Measurements from ENCODE around the gene CNIH3.

Gene CNIH3

DNA sequence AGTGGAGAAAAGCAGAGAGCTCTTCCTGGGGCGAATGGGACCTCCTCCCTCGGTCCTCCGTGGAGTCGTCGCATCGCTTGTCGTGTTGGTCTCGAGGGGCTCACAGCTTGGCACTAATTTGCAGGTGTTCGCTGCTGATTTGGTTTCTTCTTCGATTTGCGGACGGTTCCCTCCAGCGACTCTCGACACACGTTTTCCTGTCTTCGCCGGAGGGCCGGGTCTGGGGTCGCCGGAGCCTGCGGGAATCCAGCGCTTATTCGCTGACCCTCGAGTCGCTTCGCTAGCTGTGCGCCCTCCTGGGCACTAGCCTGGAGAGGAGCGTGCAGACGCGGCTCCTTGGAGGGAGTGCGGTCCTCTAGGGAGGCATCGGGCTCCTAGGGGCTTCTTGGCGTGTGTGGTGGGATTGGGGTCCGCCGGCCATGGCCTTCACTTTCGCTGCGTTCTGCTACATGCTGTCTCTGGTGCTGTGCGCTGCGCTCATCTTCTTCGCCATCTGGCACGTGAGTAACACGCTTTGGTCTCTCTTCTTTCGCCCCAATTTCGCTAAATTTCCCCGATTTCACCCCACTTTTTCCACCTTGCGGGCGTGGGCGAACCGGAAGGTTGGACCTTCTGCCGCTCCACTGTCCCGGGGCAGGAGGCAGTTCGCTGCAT, 766 bp downstream of the CNIH3 start:
- DNase-seq, result no peak

DNA sequence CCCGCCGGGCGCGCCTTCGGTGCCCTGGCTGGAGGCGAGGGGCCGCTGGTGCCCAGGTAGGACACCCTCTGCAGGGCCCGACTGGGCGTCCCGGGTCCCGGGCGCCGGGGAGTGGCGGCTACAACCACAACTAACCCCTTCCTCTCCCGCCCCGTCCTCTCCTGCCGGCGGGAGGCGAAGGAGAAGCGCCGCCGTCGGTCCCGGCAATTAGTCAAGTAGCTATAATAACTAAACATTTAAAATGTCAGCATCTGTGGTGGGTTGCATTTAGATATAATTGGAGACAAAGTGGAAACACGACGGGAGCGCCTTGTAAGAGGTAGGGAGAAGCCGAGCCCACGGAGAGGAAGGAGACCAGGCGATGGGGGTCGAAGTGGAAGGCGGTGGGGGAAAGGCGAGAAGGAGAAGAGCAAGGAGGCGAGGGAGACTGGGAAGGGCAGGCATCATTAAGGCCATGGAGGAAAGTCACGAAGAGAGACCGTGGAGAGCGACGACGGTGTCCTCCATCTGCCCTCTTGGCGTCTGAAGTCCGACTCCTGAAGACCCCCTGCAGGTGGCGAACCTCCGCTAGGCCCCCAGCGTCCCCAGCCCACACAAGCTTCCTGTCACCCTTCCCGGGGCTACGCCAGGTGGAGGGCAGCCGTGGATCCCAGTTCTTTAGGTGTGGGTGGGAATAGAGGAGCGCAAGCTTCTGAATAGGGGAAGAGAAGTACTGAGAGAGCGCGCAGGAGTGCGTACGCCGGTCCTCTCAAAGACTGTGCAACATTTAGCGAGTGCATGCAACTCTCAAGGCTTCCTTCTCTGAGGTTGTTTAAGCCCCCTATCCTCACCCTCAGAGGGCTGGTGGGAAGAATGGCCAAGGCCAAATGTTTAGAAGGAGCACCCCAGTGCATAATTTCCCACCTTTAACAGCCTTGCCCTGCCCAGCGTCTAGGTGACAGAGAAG, 1.6 kb downstream of the CNIH3 start:
- no peak for DNase-seq

DNA sequence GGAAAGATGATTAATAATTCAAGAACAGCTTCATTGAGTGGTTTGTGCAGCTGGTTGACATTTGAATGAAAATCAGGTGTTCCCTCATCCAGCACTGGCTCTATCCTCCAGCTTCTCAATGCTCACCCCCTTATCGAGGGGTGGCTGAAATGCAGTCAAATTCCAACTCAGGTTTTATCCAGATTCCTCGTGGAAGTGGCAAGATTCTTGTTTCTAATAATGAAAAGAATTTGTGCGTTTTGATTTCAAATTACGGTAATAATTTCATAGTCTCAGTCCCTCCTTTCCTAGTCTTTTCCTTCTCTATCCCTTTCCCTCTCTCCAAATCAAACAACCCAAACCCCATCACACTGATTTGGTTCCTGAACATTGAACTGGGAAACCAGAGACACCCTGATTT, 3.1 kb downstream of the CNIH3 start:
- DNase-seq, result no peak

DNA sequence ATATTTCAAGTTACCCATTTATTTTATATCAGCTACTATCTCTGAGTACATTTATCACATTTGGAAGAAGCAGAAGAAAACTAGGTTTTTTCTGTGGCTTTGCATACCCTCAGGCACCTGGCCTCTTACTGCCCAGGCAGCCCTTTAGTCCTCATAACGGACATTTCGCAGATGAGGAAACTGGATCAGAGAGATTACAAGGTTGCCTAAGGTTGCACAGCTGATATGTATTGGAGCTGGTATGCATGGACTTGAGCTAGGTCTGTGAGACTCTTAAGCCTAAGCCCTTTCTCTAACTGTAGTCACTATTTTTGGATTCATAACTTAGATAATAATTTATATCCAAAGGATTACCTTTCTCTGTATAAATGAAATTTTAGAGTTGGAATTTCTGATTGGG, 4.0 kb downstream of the CNIH3 start:
- DNase-seq, result no peak

DNA sequence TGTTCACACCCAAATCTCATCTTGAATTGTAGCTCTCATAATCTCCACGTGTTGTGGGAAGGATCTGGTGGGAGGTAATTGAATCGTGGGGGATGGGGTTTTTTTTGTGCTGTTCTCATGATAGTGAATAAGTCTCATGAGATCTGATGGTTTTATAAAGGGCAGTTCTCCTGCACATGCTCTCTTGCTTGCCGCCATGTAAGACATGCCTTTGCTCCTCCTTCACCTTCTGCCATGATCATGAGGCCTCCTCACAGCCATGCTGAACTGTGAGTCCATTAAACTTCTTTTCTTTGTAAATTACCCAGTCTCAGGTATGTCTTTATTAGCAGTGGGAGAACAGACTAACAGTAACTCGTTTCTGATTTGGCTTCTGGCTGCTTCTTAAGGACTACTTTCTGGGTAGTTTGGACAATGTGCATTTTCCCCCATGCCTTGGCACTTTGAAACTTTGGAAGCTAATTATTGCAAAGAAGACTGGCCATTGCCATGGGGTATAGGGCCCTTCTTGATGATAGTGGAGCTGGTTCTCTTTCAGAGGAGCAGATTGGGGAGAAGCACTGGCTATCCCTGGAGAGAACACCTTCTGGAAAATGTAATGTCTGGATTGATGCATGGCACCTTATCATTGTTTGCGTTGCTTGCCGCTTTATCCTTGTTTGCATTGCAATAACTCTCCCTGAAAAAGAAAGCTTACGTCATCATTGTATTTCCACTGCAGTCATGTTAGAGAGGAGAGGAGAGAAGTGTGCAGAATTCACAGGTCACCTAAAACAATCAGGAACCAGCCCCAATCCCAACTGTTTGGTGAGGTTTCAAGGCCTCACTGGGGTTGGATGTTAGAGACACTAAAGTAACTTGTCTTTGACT, 5.9 kb downstream of the CNIH3 start:
- DNase-seq, result no peak

DNA sequence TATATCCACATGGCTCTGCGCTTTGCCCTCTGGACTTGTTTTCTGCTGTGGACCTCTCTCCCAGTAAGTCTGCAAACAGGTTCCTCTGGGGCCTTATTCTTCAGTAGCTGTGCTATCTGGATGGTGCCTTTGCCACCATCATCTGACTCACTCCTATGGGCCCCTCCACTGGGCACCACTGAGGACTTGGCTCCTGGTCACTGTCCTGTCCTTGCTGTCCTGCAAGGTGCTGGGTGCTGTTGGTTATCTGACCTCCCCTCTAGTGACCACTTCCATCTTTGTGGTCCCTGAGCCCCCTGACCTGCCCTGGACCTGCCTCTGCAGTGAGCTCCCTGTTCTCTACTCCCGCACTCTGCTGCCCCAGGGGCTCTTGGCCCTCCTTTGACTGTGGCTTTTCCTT, 6.7 kb downstream of the CNIH3 start:
- no peak for DNase-seq

DNA sequence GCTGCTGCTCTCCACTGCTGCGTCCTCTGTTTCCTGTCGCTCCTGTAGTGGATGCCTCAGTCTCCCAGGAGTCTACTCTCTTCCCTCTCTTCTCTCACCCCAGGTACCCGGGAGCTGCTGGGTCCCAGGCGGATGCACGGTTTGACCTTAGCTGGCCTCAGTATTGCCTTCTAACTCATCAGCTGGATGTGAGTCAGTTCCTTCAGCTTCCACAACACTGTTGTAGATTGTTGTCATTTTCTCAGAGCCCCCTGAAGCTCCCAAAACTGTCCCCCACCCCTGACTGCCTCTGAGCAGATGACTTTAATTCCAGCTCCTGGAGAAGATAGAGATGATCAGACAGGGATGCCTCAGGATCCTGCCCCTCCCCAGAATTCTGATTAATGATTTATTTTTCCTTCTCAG, 7.2 kb downstream of the CNIH3 start:
- no peak for DNase-seq

DNA sequence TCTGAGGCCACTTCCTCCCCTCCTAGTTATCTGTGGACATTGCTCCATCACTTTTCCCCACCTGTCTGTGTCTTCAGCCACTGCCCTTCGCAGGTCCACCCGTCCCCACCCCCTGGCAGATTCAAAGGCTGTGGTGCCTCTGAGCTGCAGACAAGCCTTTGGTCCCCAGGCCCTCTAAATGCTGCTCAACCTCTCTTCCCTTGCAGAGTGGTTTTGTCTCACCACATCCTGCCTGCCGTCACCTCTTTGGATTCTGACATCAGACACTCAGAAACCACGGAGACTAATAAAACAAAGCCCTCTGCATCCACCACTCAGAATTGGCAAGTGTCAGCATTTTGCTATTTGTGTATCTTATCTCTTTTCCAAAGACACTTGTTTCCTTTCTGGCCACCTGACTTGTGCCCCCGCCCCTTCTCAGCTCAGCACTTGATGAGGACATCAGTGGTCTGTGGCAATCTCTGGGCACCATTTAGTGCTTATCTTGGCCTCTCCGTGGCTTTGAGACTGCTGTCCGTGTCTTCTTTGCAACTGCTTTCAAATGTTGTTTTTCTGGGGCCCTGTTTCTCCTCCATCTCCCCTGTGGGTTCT, 7.7 kb downstream of the CNIH3 start:
- peak; percentile 59 for DNase-seq

DNA sequence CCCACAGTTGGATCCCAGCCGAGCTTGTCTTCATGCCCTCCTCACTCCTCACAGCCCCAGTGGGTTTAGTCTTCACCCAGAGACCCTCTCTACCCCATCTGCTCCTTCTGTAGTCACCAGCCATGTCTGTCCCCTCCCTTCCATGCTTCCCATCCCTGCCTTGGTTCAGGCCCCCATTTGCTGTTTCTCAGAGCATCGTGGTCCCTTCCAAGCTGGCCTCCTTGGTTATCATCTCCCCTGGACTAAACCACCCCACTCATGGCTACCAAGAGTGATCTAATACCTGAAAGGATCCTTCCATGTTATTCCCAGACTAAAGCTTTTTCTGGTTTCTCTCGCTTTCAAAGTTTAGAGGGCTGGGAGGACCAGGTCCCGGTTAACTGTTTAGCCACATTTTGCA, 8.3 kb downstream of the CNIH3 start:
- no peak for DNase-seq

DNA sequence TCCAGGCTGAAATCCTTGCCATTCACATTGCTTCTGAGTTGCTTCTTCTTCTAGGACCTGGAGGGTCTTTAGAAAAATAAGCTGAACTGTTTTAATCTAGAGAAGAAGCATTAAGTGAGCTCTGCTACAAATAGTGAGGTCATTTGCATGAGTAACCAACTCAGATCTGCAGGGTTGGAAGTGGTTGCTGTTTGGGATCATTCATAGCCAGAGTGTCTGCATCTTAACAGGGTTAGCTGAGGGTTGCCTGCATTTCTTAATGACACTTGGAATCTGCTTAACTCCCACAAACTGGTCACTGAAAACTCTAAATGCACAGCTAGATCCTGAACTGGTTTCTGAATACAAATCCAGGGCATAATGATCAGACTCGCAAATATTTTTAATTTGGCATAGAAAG, 9.9 kb downstream of the CNIH3 start:
- DNase-seq, result no peak

DNA sequence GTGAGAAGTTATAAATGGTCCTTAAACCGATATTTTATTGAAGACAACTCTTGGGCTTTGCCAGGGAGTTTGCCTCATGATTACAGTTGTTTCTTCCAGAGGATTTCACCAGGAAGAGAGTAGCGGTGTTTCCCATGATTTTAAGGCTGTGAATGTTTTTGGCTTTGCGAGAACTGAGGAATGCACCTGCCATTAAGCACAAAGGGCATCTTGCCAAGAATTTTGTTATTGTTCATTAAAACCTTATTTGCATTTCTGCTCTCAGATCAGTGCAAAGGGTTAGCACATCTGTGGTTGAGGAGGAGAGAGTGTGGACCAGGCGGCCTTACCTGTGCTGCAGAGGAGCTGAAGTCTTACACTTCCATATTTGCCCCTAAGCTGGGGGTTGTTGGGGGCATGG, 13.8 kb downstream of the CNIH3 start:
- no peak for DNase-seq

DNA sequence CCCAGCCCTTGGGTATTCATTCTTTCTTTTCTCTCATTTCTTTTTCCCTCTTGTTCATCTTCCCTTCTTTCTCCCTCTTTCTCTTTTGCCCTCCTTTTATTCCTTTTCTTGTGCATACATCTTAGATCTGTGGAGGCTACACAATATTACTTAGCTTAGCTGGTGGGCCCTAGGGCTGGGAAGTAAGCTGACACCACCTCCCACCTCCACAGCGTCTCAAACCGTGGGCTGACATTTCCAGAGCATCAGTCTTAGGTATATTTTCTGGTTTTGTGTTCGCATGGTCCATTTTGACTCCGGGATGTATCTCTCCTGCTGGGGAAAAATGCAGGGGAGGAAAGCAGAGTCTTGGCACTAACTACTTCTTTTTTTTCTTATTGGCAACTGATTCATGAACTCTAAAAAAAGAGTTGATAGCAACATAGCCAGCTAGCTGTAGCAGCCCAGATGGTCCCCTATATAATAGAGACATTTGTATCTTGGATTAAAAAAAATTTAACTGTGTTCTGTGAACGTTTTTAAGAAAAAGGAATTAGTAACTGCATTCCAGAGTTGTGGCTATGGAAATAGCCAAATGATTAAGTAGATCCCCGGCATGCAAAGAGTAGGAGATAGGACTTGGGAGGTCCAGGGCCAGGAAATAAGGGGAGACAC, 15.5 kb downstream of the CNIH3 start:
- no peak for DNase-seq

DNA sequence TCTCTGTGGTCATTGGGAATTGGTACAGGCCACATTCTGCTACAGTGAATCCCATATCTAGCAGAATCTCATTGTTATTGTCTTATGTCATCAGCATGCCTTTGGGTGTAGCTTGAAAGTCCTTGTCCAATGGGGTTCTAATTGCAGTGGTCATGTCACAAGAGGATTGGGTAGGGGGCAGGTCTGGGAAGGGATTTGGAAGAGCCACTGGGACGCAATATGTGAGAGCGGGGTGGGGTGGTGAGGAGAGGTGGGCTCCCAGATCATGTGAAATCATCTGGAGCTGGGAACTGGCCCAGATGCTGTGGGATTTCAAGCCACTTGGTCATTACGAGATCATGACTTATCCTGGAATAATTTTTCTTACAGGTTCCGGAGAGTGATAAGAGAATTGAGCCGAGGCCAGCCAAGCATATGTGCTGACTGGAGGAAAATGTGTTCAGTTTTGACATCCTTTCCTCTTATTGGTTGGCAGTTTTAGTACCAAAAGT, 16.3 kb downstream of the CNIH3 start:
- no peak for DNase-seq

DNA sequence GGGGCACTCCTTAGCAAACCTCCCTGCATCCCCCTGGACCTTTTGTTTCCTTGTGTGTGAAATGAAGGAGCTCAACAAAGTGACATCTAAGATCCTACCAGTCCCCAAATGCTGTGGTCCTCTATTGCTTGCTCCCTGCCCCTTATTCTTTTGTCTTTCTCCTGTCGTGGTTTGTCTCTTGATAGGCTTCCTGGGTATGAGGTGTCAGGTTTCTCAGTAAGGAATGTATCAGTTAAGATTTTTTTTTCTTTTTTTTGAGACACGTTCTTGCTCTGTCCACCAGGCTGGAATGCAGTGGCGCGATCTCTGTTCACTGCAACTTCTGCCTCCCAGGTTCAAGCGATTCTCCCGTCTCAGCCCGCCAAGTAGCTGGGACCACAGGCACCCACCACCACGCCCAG, 16.8 kb downstream of the CNIH3 start:
- no peak for DNase-seq

DNA sequence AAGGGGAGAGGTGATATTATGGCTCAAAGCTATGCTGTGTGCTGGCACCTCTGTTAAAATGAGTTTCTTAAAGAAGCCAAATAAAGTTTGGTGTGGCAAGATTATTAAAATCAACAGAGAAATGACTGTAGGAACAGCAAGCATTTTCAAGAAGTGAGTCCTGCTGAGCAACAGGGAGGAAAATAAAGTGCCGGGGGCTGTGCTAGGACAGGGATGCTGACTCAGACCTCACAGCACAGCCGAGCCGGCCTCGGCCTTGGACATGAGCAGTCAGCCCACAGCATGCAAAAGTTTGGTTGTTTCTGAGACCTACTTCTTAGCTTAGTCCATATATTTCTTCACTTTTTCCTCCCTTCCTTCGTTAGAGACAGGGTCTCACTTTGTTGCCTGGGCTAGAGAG, 19.2 kb downstream of the CNIH3 start:
- DNase-seq, result no peak

DNA sequence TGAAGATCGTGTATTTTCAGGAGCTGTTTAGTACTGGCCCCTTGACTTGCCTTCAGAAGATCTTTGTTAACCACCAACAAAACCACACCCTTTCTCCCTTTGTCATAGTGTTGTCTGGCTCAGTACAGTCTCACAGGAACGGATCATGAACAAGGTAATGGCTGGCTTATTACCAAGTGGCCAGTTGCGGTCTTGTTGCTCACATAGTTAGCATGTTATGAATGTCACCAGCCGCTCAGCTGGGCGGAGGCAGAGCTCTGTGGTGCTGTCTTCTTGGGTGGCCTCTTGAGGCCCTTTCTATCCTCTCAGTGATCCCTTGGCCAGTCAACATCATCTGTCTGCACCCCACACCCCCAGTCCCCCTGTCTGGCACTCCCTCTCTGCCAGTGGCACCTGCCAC, 21.4 kb downstream of the CNIH3 start:
- DNase-seq, result no peak

DNA sequence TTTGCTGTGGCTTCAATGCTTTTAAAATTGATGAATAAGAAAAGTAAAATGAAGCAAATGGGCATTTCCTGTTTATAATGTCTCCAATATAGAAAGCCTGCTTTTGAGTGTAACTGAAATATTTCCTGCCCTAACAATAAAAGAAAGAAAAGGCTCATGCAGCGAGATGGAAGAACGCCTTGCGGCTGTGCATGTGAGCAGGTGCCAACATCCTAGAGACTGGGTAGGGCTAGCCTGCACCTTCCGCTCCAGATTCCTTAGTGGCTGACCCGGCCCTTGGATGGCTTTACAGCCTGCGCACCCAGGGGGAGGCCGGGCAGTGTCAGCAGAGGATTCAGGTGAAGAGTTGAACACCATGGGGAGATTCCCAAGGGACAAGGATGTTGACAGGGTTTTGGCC, 21.8 kb downstream of the CNIH3 start:
- no peak for DNase-seq

DNA sequence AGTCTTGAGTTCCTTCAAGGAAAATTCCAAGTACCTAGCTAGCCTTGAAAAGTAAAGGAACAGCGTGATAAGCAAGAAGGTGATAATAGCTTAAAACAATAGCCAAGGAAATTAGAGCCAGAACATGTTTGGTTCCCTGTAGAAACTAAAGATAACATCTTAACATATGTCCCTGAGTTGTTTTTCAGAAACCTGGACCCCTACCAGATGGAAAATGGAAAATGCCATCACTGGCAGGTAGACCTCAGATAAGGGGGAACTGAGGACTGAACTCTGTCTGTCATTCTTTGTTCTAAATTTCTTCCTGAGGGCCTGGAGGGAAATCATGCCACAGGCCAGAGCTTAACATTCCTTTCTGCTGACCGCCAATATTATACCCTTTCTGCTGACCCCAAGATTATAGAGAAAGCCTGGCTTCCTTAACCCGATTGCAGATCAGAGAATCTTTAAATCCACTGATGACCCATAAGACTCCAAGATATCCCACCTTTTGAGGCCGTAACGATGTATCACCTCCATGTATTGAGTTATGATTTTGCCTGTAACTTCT, 23.4 kb downstream of the CNIH3 start:
- DNase-seq, result no peak

DNA sequence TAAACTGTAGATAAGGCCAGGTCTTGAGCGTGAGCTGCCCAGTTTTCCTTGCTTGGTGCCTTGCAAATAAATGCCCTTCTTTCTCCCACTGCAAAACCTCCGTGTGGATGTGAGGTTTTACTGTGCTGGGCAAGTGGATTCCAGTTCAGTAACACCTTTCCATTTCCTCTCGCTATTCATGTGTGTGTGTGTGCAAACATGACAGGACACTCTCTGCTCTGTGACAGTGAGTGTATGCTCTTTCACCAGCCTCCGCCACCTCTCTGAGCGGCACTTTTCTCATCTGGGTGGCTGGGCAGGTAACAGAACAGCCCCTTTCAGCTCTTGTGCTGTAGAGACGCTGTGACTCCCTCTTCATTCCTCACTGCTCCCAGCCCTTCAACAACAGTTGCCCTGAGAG, 23.9 kb downstream of the CNIH3 start:
- no peak for DNase-seq

DNA sequence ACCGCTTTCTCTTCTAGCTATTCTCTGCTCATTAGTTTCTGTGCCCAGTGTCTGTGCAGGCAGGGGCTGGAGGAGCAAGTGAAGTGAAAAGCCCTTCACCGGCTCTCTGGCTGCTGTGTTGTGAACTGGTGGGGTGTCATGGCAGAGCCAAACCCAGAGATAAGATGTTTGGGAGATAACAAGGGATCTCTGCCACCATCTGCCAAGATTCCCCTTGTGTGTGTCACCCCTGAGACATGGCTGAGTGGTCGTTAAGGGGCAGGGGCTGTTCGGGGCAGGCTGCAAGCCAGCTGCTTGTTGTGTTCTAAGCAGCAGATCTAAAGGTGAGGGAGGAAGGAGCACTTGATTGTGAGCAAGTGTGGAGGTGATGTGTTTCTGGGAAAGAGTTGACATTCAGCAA, 24.5 kb downstream of the CNIH3 start:
- no peak for DNase-seq

DNA sequence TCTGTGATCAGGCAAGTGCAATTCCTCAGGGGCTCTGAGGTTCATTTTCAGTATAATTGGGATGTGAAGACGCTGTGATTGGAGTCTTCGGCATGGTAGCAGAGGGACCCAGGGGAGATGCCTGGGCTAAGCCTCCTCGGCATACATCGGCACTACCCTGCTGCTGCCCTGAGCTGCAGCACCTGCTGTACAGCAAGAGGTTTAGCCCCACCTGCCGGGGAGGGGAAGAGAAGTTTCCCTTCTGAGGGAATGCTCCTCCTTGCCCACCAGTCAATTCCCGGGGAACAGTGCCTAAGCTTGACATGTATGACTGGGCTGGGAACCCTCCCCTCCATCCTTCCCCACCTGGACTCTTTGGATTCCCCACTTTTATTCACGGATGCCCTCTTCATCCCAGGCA, 24.9 kb downstream of the CNIH3 start:
- no peak for DNase-seq

DNA sequence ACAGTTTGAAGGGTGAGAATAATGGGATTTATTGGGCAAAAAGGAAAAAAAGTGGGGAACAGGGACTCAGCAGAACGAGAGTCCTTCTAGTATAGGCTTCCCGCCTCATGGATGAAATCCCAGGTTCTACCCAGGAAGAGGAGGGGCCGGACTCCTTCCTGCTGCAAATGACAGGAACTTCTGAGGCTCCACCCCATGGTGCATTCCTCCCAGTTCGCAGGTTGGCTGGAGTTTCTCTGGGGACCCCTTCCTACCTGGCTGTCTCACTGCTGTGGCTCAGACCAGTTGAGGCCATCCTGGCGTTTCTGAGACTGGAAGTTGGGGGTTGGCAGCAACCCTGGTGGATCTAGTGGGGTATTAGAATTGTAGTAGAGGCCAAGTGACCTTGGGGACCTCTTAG, 27.5 kb downstream of the CNIH3 start:
- no peak for DNase-seq
